T-helper 17 cell (primary cell): Measurements from ENCODE around the gene SYT6. TPM values are rescaled to one million over a fixed set of nuclear protein-coding genes. Genes with fewer than 3 reads are reported as not detected.

Source experiments
- ATAC-seq: fragments of 150-1000 bp; cut with Tn5 transposase; 2 replicates; pipeline ENCODE4 v1.10.0; 2021; ENCODE audit warnings: mild to moderate bottlenecking, moderate library complexity
- DNase-seq, 3 donors: peaks; one replicate each; pipeline versions ENCODE4 v3.0.0 to v3.0.0-alpha.2; 2020 to 2021
- H3K9me3 ChIP-seq: one replicate; pipeline ENCODE4 v1.7.0; 2013; ENCODE audit warnings: low read length, mild to moderate bottlenecking; ENCODE audit not compliant: control insufficient read depth, poor library complexity, severe bottlenecking
- H3K27ac Mint-ChIP-seq: one replicate; pipeline ENCODE4 v1.8.0; 2022; ENCODE audit warnings: mild to moderate bottlenecking, moderate library complexity, mixed read lengths
- H3K27me3 Mint-ChIP-seq: one replicate; pipeline ENCODE4 v1.8.0; 2022; ENCODE audit warnings: mixed read lengths
- H3K36me3 Mint-ChIP-seq: one replicate; pipeline ENCODE4 v1.8.0; 2022; ENCODE audit warnings: low read depth, mixed read lengths
- H3K4me1 Mint-ChIP-seq: one replicate; pipeline ENCODE4 v1.8.0; 2022; ENCODE audit warnings: mild to moderate bottlenecking, mixed read lengths
- H3K4me3 Mint-ChIP-seq: one replicate; pipeline ENCODE4 v1.8.0; 2022; ENCODE audit warnings: mild to moderate bottlenecking, moderate library complexity, mixed read lengths
- total RNA-seq, 4 donors: library from RNA in 2 of 4; stranded (reverse) in 2 of 4; gene quantifications; one replicate each; pipeline ENCODE4 v1.2.3 and lab custom pipeline; 2022 to 2026

SYT6 gene
- total RNA-seq, 2 donors from 2014 or later: 0.10 TPM; not detected in 1

GRCh38 chr1:114124644-114125043 is 29.0 kb downstream of the SYT6 start:
- Mint-ChIP-seq H3K4me3 (no peak overlapping the region), H3K36me3 (peaks cover 2% of the 10 kb centered on the region), H3K27ac (no peak overlapping the region), H3K4me1 (peaks cover 6% of the 10 kb centered on the region), H3K27me3 (peaks cover 5% of the 10 kb centered on the region)
- H3K9me3 ChIP-seq: no peaks in the 10 kb centered on the region
- no peak for ATAC-seq
- no peak for DNase-seq

- Mint-ChIP-seq H3K27me3 (peaks cover 5% of the 10 kb centered on the region), H3K4me1 (no peaks in the 10 kb centered on the region), H3K36me3 (peaks cover 2% of the 10 kb centered on the region), H3K27ac (no peak overlapping the region), H3K4me3 (no peak overlapping the region)
- DNase-seq (no peak), ATAC-seq (no peak)
- no peaks in the 10 kb centered on the region for H3K9me3 ChIP-seq
Measured at GRCh38 chr1:114122941-114123618, 30.6 kb downstream of the SYT6 start.

GRCh38 chr1:114118351-114118990 is 35.2 kb downstream of the SYT6 start:
- H3K9me3 ChIP-seq: no peaks in the 10 kb centered on the region
- Mint-ChIP-seq H3K4me1 (peaks cover 8% of the 10 kb centered on the region), H3K27me3 (peaks cover 7% of the 10 kb centered on the region), H3K36me3 (no peaks in the 10 kb centered on the region), H3K27ac (no peak overlapping the region), H3K4me3 (no peak overlapping the region)
- ATAC-seq (no peak), DNase-seq (no peak)

GRCh38 chr1:114117654-114118053 is 36.0 kb downstream of the SYT6 start:
- H3K27me3 Mint-ChIP-seq: peaks cover 11% of the 10 kb centered on the region
- no peaks in the 10 kb centered on the region for H3K36me3 Mint-ChIP-seq
- DNase-seq (no peak), ATAC-seq (no peak)
- no peak overlapping the region for H3K27ac Mint-ChIP-seq
- no peak overlapping the region for H3K4me3 Mint-ChIP-seq
- no peaks in the 10 kb centered on the region for H3K9me3 ChIP-seq
- peaks cover 12% of the 10 kb centered on the region for H3K4me1 Mint-ChIP-seq

GRCh38 chr1:114116086-114116485 is 37.6 kb downstream of the SYT6 start:
- DNase-seq: no peak
- ATAC-seq: no peak
- H3K36me3 Mint-ChIP-seq: peaks cover 2% of the 10 kb centered on the region
- H3K27me3 Mint-ChIP-seq: peaks cover 17% of the 10 kb centered on the region
- H3K27ac Mint-ChIP-seq: no peak overlapping the region
- H3K9me3 ChIP-seq: no peaks in the 10 kb centered on the region
- no peak overlapping the region for H3K4me3 Mint-ChIP-seq
- peaks cover 15% of the 10 kb centered on the region for H3K4me1 Mint-ChIP-seq

GRCh38 chr1:114114185-114115094 is 39.2 kb downstream of the SYT6 start:
- Mint-ChIP-seq H3K27ac (no peak overlapping the region), H3K36me3 (peaks cover 2% of the 10 kb centered on the region), H3K4me1 (peaks cover 15% of the 10 kb centered on the region), H3K27me3 (peaks cover 13% of the 10 kb centered on the region), H3K4me3 (no peak overlapping the region)
- no peak for DNase-seq
- no peak for ATAC-seq
- no peaks in the 10 kb centered on the region for H3K9me3 ChIP-seq

GRCh38 chr1:114113411-114114184 is 40.1 kb downstream of the SYT6 start:
- H3K9me3 ChIP-seq: no peaks in the 10 kb centered on the region
- DNase-seq: no peak
- Mint-ChIP-seq H3K36me3 (peaks cover 2% of the 10 kb centered on the region), H3K27ac (no peak overlapping the region), H3K27me3 (peaks cover 15% of the 10 kb centered on the region), H3K4me1 (peaks cover 15% of the 10 kb centered on the region), H3K4me3 (no peak overlapping the region)
- ATAC-seq: no peak

GRCh38 chr1:114112775-114113174 is 40.9 kb downstream of the SYT6 start:
- ATAC-seq (no peak), DNase-seq (no peak)
- Mint-ChIP-seq H3K27me3 (peaks cover 18% of the 10 kb centered on the region), H3K4me1 (peaks cover 15% of the 10 kb centered on the region), H3K36me3 (peaks cover 2% of the 10 kb centered on the region), H3K4me3 (no peak overlapping the region), H3K27ac (no peak overlapping the region)
- no peaks in the 10 kb centered on the region for H3K9me3 ChIP-seq

- ATAC-seq: no peak
- Mint-ChIP-seq H3K27ac (no peak overlapping the region), H3K4me1 (peaks cover 14% of the 10 kb centered on the region), H3K36me3 (peaks cover 2% of the 10 kb centered on the region), H3K4me3 (no peak overlapping the region), H3K27me3 (peaks cover 18% of the 10 kb centered on the region)
- no peak for DNase-seq
- no peaks in the 10 kb centered on the region for H3K9me3 ChIP-seq
Measured at GRCh38 chr1:114111731-114112641, 41.7 kb downstream of the SYT6 start.

GRCh38 chr1:114109981-114110380 is 43.7 kb downstream of the SYT6 start:
- no peak overlapping the region for H3K27ac Mint-ChIP-seq
- peaks cover 18% of the 10 kb centered on the region for H3K27me3 Mint-ChIP-seq
- no peak for ATAC-seq
- peaks cover 13% of the 10 kb centered on the region for H3K4me1 Mint-ChIP-seq
- H3K4me3 Mint-ChIP-seq: no peak overlapping the region
- no peaks in the 10 kb centered on the region for H3K9me3 ChIP-seq
- no peak for DNase-seq
- peaks cover 2% of the 10 kb centered on the region for H3K36me3 Mint-ChIP-seq

GRCh38 chr1:114108751-114109255 is 44.9 kb downstream of the SYT6 start:
- H3K9me3 ChIP-seq: no peaks in the 10 kb centered on the region
- Mint-ChIP-seq H3K27me3 (peaks cover 25% of the 10 kb centered on the region), H3K27ac (no peak overlapping the region), H3K4me1 (peaks cover 10% of the 10 kb centered on the region), H3K36me3 (peaks cover 4% of the 10 kb centered on the region), H3K4me3 (no peak overlapping the region)
- DNase-seq (no peak), ATAC-seq (no peak)
